ENCODE data around the gene PRDX2.

PRDX2 gene

DNA sequence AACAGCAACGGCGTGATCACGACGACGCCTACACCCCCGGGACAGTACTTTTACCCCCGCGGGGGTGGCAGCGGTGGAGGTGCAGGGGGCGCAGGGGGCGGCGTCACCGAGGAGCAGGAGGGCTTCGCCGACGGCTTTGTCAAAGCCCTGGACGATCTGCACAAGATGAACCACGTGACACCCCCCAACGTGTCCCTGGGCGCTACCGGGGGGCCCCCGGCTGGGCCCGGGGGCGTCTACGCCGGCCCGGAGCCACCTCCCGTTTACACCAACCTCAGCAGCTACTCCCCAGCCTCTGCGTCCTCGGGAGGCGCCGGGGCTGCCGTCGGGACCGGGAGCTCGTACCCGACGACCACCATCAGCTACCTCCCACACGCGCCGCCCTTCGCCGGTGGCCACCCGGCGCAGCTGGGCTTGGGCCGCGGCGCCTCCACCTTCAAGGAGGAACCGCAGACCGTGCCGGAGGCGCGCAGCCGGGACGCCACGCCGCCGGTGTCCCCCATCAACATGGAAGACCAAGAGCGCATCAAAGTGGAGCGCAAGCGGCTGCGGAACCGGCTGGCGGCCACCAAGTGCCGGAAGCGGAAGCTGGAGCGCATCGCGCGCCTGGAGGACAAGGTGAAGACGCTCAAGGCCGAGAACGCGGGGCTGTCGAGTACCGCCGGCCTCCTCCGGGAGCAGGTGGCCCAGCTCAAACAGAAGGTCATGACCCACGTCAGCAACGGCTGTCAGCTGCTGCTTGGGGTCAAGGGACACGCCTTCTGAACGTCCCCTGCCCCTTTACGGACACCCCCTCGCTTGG lies 9.3 kb downstream of the PRDX2 start:
- DNase-seq, result peak; percentile 84

GRCh38 chr19:12791345-12792050 lies 10.1 kb downstream of the PRDX2 start, which contains the start of gene JUNB:
Gene JUNB, plus strand, starts transcription at chr19:12791486. Its CDS starts 286 bp downstream, at chr19:12791772.
- peak; percentile 98 for DNase-seq

DNA sequence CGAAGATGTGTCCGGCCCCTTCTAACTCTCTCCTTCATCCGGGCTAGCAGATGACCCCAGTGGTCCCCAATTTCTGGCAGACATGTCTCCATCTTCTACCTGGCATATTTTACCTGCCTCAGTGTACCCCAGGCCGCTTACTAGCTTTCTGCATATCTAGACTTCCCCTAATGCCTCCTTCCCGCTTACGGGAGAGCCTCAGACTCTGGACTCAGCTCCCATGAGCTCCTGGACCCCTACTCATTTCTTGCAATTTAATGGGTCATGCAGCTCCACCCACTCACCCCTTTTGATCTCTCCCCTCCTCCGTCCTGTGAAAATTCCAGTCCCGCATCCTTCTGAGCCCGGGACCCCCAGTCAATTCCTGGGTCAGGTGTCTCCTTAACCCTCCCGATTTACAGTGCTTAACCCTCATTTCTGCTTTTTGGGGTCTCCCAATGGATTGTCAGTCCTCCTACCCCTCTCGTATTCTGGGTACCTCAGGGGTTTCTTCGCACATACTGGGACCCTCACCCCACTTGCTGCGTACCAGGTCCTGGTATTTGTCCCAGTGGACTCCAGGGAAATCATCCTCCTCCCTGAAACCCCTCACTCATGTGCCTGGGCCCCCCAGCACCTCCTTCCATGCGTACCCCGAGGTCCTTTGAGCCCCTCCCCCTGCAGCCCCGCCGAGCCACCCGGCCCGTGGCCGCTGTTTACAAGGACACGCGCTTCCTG lies 10.8 kb downstream of the PRDX2 start:
- DNase-seq, result peak; percentile 30

DNA sequence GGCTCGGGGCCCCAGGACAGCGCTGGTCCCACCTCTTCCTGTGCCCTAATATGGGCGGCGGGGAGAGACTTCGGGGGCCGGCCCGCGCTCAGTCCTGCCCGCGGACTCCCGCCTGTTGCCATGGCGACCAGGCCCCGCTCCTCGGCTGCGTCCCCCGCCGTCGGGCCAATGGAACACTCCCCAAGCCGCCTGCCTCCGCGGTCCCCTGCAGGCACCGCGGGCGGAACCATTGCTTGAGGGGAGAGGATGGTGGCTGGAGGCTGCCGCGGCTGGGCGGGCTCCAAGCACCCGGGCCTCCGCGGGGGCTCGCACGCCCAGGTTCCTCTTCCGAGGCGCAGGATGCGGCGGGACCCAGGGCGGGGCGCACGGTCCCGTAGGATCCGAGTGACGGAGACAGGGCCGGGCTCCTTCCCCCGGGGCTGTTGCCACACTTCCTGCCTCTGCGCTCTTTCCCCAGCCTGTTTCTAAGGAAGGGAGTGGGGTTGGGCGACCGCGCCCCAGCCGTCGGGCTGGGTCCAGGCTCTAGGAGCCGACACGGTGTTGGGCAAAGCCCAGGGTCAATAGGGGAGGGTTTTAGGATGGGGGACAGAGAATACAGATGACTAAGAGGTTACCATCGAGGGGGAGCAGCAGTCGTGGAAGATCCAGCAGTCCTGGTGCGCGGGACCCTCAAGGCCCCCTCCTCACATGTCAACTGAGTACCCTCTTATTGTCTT lies 11.5 kb downstream of the PRDX2 start:
- DNase-seq, result peak; percentile 99

- peak; percentile 56 for DNase-seq
Observed at GRCh38 chr19:12789098-12789903, 12.3 kb downstream of the PRDX2 start.

- DNase-seq, result peak; percentile 95
Observed at GRCh38 chr19:12788682-12789097, 12.9 kb downstream of the PRDX2 start.

DNA sequence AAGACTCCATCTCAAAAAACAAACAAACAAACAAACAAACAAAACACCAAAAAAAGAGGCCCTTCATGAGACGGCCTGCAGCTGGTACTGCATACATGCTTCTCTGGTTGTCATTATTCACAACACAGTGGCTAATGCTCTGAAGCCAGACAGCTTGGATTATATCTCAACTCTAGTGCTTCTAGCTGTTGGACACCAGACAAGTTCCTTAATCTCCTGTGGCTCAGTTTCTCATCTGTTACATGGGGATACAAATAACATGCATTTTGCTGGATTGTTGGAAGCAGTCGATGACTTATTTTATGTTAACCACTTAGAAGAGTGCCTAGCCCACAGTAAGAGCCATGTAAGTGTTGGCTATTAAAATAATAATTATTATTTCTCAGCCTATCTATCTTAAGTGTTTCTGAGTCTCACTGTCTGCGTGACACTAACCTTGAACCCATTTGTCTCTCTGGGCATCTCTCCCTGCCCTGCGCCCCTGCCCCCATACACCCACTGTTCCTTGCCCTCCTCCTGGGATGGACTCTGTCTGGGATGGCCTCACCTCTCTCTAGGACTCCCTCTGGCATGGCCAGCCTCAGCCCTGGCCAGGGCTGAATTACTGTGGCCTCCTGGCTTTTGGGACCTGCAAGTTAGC lies 13.4 kb downstream of the PRDX2 start:
- DNase-seq, result peak; percentile 71

- DNase-seq, result no peak
Observed at GRCh38 chr19:12787458-12787857, 14.1 kb downstream of the PRDX2 start.

- peak; percentile 20 for DNase-seq
Observed at GRCh38 chr19:12786952-12787351, 14.6 kb downstream of the PRDX2 start.

- DNase-seq, result peak; percentile 80
Observed at GRCh38 chr19:12786141-12786870, 15.3 kb downstream of the PRDX2 start.

GRCh38 chr19:12785431-12786031 lies 16.1 kb downstream of the PRDX2 start:
- peak; percentile 72 for DNase-seq

DNA sequence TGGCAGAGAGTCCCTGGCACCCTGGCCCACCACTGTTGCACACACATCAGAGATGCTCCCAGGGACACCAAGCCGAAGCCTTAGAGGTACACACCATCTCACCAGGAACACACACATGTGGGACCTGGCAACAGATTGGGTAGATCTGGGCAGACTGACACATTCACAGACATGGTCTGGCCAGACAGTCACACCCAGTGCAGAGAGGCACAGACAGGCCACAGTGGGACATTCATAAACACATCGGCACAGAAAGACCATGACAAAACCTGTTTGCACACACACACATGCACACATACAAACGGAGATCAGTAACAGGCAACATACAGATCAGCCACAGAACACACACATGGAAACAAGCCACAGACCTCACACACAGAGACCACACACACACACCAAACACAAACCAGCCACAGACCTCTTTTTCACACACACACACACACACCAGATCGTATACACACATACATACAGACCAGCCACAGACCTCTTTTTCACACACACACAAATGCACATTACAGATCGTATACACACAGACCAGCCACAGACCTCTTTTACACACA lies 16.6 kb downstream of the PRDX2 start:
- DNase-seq, result no peak

GRCh38 chr19:12784394-12784870 lies 17.2 kb downstream of the PRDX2 start:
- peak; percentile 97 for DNase-seq

DNA sequence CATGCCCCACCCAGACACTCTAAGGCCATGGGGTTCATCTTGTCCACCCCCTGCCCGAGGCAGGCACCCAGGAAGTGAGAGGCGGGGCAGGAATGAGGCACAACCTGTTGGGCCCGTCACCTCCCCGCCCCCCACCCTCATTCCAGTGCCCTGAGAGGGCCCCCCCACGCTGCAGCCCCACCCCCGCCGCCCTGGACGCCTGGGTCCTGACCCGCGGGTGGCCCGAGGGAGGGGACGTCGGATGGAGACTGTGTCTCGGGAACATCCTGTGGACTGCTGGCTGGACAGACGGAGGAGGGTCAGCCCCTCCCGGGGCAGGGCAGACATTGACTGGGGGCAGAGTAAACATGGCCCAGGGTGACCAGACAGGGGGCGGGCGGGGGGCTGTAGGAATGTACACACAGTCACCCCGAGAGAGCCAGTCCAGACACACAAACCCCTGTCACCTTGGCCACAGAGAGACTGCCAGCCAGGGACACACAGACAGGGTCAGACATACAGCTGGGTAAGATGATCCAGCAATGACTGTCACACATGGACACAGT lies 17.7 kb downstream of the PRDX2 start:
- DNase-seq, result no peak

- peak; percentile 53 for DNase-seq
Observed at GRCh38 chr19:12783291-12783848, 18.2 kb downstream of the PRDX2 start.

- peak; percentile 82 for DNase-seq
Observed at GRCh38 chr19:12782424-12783290, 18.9 kb downstream of the PRDX2 start.

- no peak for DNase-seq
Observed at GRCh38 chr19:12782174-12782423, 19.5 kb downstream of the PRDX2 start.

Data from hematopoietic multipotent progenitor cell treated with erythropoietin and hydrocortisone succinate and interleukin-3 and kit ligand, for 6 days (in vitro differentiated cells).